HG02610 (cell line): ENCODE data around the gene GPC6.
"Not testable (repeated sequence)": the region's sequence is repeated elsewhere in the genome, so short reads cannot be mapped to it uniquely, and the experiment has no call there.

ENCODE experiments used
- ATAC-seq: cut with Tn5 transposase; IDR thresholded peaks from one replicate; pipeline ENCODE4 v1.9.1; 2021; ENCODE audit warnings: mild to moderate bottlenecking, moderate library complexity; ENCODE audit not compliant: unreplicated experiment

The GPC6 gene

DNA sequence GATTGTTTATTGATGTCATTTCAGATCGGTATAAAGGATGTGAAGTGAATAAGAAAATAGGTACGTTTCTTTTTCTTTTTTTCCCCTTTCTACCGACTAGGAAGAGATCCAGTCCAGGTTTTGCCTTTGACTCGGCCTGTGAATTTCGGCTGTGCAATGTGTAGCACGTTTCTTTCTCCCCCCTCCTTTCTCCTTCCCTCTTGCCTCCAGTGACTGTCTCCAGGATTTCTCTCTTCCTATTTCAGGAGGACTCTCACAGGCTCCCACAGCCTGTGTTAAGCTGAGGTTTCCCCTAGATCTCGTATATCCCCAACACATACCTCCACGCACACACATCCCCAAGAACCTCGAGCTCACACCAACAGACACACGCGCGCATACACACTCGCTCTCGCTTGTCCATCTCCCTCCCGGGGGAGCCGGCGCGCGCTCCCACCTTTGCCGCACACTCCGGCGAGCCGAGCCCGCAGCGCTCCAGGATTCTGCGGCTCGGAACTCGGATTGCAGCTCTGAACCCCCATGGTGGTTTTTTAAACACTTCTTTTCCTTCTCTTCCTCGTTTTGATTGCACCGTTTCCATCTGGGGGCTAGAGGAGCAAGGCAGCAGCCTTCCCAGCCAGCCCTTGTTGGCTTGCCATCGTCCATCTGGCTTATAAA, at the start of gene GPC6:
GPC6 (plus strand) TSS at position 185 of the 657 bp plus-strand sequence.
- no peak for ATAC-seq

DNA sequence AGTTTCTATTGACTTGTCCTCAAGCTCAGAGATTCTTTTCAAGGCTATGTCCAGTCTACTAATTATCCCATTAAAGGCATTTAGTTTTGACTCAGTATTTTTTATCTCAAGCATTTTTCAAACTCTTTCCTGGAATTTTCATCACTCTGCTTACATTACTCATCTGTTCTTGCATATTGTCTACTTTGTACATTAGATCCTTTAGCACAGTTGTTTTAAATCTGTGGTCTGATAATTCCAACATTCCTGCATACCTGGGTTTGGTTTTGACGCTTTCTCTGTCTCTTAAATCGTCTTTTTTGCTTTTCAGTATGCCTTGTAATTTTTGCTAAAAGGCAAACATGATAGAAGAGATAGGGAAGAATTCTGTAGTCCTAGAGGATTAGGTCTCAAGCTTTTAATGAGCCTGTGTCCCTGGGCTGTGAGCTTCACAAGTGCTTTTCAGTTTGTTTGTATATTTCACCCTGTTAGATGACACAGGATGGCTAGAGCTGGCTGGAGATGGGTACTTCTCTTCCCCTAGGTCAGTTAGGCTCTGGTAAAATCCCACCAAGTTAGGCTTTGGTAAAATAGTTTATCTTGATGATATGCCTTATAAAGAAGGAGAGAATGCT, 46.1 kb upstream of the GPC6 start:
- ATAC-seq: no peak

DNA sequence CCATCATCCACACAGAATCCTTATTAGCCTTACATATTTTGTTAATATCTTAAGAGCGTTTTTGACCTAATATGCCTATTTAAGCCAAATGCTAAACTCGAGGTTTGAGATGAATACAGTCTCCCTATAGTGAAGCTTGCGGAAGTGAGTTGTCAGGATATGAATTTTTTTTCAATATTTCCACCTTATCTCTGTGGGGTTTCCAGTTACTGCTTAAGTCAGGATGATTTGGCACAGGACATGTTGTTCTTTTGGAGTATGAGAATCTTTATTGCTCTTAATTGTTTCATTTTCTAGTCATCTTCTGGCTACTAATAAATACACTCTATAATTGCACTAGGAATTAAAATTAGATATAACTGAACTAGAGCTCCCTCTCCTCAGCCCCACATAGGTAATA, 44.2 kb upstream of the GPC6 start:
- no peak for ATAC-seq

DNA sequence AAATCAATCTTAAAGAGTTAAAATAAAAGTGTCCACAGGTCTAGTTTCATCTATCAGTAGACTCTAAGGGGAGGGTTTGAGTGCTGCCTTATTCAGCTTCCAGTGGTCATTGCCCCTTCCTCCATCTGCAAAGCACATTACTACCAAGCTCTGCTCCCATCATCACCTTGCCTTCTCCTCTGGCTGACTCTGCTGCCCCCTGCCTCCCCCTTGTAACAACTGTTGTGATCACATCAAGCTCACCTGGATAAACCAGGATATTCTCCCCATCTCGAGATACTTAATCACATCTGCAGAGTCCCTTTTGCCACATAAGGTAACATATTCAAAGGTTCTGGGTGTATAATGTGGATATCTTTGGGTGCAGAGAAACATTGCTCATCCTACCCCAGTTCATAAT, 43.3 kb upstream of the GPC6 start:
- ATAC-seq: no peak

DNA sequence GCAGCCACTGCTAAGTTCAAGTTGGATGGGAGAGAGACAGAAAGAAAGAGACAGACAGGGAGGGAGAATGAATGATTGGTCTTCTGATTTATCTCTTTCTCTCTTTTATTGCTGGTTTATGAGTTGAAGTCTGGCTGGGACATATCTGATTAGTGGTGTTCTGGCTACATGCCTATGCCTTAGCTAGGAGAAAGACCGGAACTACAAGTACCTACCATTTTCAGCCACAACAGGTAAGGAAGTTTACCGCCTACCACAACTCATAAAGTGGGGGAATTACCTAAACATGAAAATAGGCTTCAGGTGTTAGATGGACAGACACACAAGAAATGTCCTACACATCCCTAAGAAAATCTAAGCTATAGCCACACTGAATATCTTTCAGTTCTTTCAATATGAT, 36.6 kb upstream of the GPC6 start:
- ATAC-seq: no peak

DNA sequence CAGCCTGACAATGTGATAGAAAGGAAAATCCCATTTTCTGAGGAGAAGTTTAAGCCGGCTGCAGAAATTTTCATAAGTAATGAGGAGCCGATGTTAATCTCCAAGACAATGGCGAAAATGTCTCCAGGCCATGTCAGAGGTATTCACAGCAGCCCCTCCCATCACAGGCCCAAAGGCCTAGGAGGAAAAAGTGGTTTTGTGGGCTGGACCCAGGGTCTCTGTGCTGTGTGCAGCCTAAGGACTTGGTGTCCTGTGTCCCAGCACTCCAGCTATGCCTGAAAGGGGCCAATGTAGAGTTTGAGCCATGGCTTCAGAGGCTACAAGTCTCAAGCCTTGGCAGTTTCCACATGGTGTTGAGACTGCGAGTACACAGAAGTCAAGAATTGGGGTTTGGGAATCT, 32.9 kb upstream of the GPC6 start:
- no peak for ATAC-seq

DNA sequence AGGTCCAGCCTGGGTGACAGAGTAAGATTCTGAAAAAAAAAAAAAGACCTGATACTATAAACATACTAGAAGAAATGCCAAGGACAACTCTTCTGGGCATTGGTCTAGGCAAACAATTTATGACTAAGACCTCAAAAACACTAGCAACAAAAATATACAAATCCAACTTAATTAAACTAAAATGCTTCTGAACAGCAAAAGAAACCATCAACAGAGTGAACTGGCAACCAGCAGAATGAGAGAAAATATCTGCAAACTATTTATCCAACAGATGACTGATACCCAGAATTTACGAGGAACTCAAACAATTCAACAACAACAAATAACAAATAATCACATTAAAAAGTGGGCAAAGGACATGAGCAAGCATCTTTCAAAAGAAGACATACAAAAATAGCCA, 26.8 kb upstream of the GPC6 start:
- ATAC-seq: no peak

DNA sequence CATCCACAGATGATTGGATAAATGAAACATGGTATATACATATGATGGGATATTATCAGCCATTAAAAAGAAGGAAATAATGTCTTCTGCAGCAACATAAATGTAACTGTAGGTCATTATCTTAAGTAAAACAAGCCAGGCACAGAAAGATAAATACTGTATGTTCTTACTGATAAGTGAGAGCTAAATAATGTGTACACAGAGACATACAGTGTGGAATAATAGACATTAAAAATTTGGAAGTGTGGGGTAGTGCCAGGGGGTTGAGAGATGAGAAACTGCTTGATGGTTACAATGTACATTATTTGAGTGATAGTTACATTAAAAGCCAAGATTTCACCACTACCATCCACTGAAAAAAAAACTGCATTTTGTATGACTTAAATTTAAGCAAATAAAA, 26.0 kb upstream of the GPC6 start:
- no peak for ATAC-seq

DNA sequence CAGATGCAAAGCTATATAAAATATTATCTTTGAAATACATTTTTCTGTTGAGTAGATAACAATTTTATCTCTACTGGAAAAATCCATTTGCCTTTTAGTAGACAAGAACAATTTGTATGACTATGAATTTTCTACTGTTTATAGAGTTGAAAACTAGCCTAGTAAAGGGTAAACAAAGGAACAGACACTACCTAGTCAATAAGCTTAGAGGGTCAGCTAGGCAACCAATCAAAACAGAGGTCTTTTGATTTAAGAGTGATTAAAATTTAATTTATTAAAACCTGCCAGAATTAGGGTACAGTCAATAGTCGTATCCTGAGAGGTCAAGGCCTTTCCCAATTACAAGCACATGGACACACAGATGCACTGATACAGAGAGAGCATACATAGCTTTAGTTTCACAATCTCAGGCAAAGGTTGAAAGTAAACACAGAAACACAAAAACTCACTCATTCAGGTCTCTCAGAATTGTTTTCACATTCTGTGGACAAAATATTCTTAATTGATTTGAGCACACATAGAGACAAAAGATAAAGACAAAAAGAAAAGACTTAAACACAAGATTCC, 24.5 kb upstream of the GPC6 start:
- no peak for ATAC-seq

DNA sequence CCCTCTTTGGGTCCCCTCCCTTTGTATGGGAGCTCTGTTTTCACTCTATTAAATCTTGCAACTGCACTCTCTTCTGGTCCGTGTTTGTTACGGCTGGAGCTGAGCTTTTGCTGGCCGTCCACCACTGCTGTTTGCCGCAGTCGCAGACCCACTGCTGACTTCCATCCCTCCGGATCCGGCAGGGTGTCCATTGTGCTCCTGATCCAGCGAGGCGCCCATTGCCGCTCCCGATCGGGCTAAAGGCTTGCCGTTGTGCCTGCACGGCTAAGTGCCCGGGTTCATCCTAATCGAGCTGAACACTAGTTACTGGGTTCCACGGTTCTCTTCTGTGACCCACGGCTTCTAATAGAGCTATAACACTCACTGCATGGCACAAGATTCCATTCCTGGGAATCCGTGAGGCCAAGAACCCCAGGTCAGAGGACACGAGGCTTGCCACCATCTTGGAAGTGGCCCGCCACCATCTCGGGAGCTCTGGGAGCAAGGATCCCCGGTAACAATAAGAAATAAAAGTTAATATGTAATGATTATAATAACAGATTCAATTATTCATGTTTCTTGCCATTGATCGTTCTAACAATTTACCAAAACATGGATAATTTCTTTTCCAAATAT, 19.7 kb upstream of the GPC6 start:
- ATAC-seq: not testable (repeated sequence)

DNA sequence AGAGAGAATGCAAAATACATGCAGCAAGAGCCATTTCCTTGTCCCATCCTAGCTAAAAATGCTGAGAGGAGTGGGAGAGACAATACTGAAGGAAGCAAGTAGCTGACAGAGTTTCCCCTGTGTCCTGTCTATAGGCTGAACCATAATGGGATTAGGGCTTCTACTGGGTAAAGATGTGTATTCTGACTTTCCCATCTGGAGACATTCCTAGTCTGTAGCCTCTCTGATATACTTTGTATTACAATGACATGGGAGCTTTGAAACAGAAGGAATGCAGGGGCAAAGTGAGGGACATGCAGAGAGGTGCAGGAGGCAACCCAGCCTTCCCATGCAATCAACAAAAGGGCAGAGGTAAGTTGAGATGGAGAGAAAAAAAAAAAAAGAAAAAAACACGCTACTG, 10.5 kb upstream of the GPC6 start:
- no peak for ATAC-seq

DNA sequence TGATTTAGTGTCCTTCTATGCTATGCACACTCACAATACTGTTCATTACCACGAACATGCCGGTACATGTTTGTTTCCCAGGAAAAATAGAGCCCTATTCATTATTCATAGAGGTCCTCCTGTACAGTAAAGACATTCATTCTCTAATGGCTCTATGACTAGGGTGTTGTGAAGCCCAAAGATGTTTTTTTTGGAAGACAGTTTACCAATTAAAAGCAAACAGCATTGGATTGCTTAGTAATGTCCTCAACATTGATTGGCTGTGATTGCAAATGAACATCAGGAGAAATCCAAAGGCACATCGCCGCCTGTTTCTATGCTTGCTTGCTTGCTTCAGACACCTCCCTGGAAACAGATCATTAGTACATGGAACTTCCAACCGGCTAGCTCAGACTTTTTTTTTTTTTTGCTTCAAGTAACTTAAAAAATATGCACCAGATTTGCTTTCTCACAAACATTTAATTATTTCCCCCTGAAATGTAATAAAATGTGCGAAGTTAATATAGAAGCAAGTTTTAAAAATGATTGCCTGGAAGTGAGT, 8.8 kb upstream of the GPC6 start:
- no peak for ATAC-seq

DNA sequence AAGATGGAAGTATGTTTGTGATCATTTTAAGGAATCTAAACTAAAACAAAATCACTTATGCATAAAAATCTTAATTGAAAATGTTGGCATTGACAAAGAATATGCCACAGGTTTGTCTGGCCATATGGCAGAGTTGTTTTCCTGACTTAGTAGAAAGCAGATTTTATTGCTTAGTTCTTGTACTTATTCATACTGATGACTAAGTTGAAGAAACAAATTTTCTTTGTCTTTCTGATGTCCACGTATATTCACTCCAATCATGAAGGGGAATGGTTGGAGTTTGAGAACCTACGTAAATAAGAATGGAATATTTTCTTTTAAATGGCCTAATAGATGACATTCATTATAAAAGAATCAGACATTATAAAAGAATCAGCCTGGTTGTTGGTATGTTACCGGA, 8.0 kb upstream of the GPC6 start:
- no peak for ATAC-seq

DNA sequence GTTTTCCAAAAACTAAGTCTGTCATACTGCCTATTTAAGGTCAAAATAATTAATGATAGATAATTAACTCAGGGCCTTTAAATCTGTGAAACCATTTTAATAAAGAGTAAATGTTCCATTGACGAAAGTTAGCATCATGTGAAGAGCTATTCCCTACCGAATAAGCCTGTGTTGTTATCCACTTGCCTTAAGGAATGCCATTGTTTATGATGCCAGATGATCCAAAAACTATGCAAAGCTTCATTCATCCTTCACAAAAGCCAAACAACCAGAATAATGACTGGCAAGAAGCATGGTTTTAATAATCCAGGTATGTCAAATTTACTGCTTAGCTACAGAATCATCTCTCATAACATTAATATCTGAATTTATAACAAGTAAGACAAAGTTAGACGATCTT, 6.5 kb upstream of the GPC6 start:
- no peak for ATAC-seq

DNA sequence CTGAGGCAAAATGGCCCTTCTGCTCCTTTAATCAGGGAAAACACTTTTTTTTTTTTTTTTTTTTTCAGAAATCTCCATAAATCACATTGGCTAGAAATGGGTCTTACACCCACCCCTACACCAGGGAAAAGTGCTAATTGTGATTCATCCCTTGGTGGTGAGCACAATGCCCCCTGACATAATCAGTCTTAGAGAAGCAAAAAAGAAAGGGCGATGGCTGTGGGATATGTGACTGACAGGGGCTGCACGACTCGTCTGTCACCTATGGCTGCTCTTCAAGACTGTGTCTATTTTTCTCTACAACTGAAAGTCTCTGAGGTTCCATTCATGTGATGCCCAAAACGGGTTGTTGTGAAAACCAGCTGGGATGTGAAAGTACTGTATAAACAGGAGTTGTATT, 3.6 kb upstream of the GPC6 start:
- no peak for ATAC-seq

DNA sequence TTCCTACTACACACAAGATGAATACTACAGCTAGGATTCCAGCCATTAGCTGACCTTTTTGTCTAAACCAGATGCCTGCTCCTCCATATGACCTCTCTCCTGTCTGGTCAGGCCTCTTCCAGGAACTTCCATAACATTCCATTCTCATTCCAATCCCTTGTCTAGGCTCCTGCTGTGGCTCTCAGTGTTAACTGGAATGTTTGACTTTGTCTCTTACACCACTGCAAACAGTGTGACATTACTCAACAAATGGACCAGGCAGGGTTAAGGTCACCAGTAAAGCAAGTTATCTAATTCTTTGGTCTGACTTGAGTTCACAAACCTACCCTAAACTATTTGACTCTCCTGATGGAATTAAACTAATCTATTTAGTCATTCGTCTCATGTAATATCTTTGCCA, 2.1 kb upstream of the GPC6 start:
- ATAC-seq: no peak

DNA sequence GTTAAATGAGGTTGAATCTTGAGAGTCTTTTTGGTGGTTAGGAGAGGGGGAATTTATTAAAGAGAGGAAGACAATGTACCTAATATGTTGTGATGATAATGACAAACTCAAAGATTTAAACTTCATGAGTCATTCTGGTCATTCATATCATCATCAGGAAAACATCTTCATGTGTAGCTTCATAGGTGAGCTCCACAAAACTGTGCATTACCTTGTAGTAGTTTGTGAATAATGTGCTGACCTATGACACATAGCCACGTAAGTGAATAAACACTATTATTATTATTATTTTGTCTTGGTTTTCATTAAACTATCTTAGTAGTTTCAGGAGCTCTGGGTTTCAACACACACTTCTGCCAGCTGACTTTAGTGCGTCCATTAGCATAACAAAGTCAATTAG, 997 bp upstream of the GPC6 start:
- ATAC-seq: no peak

DNA sequence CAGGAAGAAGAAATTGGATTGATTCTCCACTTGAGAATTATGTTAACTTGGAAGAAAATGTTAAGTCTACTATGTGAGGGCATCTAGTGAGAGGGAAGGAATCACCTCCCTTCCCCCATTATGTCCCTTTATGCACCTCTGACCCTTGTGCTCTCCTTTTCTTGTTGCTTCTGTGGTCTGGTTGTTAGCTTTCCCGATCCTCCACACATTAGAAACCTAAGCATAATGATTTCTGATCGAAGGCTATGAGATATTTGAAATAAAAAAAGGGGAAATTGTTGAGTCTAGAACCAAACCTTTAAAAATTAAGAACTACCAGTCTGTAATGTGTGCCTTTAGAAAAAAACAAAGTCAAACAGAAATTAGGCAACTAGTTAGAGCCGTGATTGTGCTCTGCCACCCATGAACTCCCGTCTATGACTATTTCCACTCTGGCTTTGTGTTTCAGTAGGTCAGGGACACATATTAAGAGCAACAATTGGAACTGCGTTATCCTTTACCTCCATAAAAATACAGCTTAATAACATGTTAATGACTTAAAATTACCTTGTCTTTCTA, 463 bp upstream of the GPC6 start:
- no peak for ATAC-seq

DNA sequence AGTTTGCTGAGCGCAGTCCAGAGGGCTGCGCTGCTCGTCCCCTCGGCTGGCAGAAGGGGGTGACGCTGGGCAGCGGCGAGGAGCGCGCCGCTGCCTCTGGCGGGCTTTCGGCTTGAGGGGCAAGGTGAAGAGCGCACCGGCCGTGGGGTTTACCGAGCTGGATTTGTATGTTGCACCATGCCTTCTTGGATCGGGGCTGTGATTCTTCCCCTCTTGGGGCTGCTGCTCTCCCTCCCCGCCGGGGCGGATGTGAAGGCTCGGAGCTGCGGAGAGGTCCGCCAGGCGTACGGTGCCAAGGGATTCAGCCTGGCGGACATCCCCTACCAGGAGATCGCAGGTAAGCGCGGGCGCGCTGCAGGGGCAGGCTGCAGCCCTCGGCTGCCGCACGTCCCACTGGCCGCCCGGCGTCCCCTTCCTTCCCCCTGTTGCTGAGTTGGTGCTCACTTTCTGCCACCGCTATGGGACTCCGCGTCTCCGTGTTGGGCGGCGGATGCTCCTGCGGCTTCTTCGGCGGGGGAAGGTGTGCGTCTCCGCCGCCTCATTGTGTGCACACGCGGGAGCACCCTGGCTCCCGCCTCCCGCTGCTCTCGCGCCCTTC, 772 bp downstream of the GPC6 start:
- ATAC-seq: no peak

DNA sequence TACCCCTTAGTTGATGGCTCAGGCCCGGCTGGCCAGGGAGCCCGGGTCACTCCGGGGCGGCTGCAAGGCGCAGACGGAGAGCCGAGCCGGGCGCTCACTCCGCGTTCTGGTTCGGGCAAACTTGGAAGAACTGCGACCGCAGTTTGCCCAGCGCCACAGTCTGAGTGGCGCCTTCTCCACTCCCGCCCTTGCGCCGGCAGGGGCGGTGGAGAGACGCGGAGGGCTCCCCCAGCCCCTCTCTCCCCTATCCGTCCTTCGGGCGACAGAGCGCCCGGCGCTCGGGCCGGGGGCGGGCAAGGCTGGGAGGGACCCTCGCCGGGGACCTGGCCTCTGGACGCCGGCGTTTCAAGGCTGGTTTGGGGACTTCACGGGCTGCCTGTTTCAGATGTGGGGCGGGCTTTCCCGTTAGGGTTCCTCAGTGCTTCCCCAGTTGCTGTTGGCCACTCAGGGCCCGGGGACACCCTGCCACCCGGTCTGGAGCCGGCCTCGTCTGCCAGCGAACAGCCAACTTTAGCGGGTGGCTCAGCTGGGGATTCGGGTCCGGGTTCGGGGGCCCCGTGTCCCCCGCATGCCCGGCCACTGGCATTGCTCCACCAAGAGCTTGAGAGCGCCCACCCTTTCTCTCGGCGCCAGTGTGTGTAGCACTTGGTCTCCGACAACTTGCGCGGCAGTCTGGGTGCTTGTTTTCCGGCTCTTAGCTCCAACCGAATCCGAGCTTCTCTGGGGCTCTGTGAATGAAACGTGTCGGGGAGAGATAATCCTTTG, 1.5 kb downstream of the GPC6 start:
- no peak for ATAC-seq

DNA sequence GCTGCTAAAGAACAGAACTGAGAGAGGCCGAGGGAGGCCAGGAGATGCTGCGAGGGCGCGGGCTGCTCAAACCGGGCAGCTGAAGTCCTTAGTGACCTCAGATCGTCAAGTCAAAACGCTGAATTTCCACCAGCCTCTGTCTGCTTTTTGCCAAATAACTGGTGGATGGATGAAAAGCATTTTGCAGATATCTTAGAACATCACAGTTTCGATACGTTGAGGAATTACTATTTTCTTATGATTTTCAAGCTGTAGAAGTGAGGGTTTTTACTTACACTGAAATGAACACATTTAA, 2.0 kb downstream of the GPC6 start:
- no peak for ATAC-seq
